ENCODE measurements around the gene ETF1.
"Not testable (repeated sequence)": the region's sequence is repeated elsewhere in the genome, so short reads cannot be mapped to it uniquely, and the experiment has no call there.

ETF1 gene

GRCh38 chr5:138488481-138488945 lies 54.5 kb downstream of the ETF1 start:
- DNase-seq, result no peak

- DNase-seq, result no peak
Measured at GRCh38 chr5:138482638-138483037, 60.4 kb downstream of the ETF1 start.

GRCh38 chr5:138476918-138477317 lies 66.1 kb downstream of the ETF1 start:
- no peak for DNase-seq

GRCh38 chr5:138473151-138473550 lies 69.9 kb downstream of the ETF1 start:
- DNase-seq, result not testable (repeated sequence)

- DNase-seq, result no peak
Measured at GRCh38 chr5:138472353-138472752, 70.7 kb downstream of the ETF1 start.

GRCh38 chr5:138471052-138471361 lies 72.0 kb downstream of the ETF1 start:
- DNase-seq, result no peak

- no peak for DNase-seq
Measured at GRCh38 chr5:138470322-138471051, 72.5 kb downstream of the ETF1 start.

GRCh38 chr5:138469540-138470321 lies 73.3 kb downstream of the ETF1 start:
- no peak for DNase-seq

- DNase-seq, result no peak
Measured at GRCh38 chr5:138468966-138469539, 74.0 kb downstream of the ETF1 start.

- DNase-seq, result no peak
Measured at GRCh38 chr5:138468133-138468965, 74.7 kb downstream of the ETF1 start.

GRCh38 chr5:138467711-138468132 lies 75.3 kb downstream of the ETF1 start:
- DNase-seq, result no peak

- no peak for DNase-seq
Measured at GRCh38 chr5:138466900-138467710, 75.9 kb downstream of the ETF1 start.

- no peak for DNase-seq
Measured at GRCh38 chr5:138466125-138466899, 76.7 kb downstream of the ETF1 start.

GRCh38 chr5:138465261-138466124 lies 77.5 kb downstream of the ETF1 start, which contains the start of gene EGR1:
EGR1 (plus strand) TSS chr5:138465479; CDS start chr5:138465762, 283 bp downstream.
- peak; percentile 95 for DNase-seq

- DNase-seq, result peak; percentile 95
Measured at GRCh38 chr5:138464388-138465260, 78.4 kb downstream of the ETF1 start.

- DNase-seq, result peak; percentile 96
Measured at GRCh38 chr5:138464008-138464387, 79.0 kb downstream of the ETF1 start.

- DNase-seq, result no peak
Measured at GRCh38 chr5:138463419-138464007, 79.5 kb downstream of the ETF1 start.

- no peak for DNase-seq
Measured at GRCh38 chr5:138461343-138462125, 81.5 kb downstream of the ETF1 start.
